Measurements from ENCODE around the gene OVOL1. TPM values are rescaled to one million over a fixed set of nuclear protein-coding genes. Genes with fewer than 3 reads are reported as not detected.

OVOL1 gene
- total RNA-seq, 4 donors from 2014 or later: 0.62 TPM; not detected in 3

- peaks cover 0 to 18% (median 6%) of the 10 kb centered on the region in 3 donors for H3K4me1 ChIP-seq
- no peak for TF ChIP-seq POLR2A (IDR thresholded peaks at IDR 0.05)
- no peak for TF ChIP-seq EP300 (IDR thresholded peaks at IDR 0.05)
- TF ChIP-seq, protein P1, sequence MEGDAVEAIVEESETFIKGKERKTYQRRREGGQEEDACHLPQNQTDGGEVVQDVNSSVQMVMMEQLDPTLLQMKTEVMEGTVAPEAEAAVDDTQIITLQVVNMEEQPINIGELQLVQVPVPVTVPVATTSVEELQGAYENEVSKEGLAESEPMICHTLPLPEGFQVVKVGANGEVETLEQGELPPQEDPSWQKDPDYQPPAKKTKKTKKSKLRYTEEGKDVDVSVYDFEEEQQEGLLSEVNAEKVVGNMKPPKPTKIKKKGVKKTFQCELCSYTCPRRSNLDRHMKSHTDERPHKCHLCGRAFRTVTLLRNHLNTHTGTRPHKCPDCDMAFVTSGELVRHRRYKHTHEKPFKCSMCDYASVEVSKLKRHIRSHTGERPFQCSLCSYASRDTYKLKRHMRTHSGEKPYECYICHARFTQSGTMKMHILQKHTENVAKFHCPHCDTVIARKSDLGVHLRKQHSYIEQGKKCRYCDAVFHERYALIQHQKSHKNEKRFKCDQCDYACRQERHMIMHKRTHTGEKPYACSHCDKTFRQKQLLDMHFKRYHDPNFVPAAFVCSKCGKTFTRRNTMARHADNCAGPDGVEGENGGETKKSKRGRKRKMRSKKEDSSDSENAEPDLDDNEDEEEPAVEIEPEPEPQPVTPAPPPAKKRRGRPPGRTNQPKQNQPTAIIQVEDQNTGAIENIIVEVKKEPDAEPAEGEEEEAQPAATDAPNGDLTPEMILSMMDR (IDR thresholded peaks at IDR 0.05): no peak
- no peak for TF ChIP-seq POLR2AphosphoS5 (IDR thresholded peaks at IDR 0.05)
- no CpG with 5 or more reads among the region's 13 CpGs for WGBS, 2 donors (ENCODE audit: low coverage in 1 of 2)
- H3K4me3 ChIP-seq: no peak overlapping the region
- H3K36me3 ChIP-seq: no peaks in the 10 kb centered on the region
- H3K27me3 ChIP-seq: peaks cover 91% of the 10 kb centered on the region
- no peak for ATAC-seq
- no peak overlapping the region for H3K27ac ChIP-seq
- no peaks in the 10 kb centered on the region for H3K9me3 ChIP-seq
These were observed 4.9 kb downstream of the OVOL1 start for GRCh38 chr11:65791719-65792213.

DNA sequence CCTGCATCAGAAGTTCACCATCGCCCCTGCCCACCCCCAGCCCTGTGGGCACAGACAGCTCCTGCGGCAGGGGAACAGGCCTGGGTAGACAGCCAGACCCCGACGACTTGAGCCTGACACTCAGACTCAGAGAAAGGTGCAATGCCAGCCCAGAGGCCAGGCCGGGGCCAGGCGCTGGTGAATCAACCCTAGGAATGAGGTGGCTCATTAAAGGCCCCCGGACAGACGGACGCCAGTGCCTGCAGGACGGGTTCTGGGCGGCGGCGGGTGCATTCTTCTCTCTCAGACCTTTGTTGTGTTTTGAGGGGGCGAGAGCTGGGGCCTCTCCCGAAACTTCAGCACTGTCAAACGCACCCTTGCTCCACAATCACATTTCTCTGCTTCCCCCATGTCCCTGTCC is 5.6 kb downstream of the OVOL1 start:
- ATAC-seq: no peak
- H3K4me1 ChIP-seq: peaks cover 0 to 11% (median 6%) of the 10 kb centered on the region in 3 donors
- no peak overlapping the region for H3K27ac ChIP-seq
- TF ChIP-seq, protein P1 (IDR thresholded peaks at IDR 0.05): no peak
- TF ChIP-seq POLR2AphosphoS5 (IDR thresholded peaks at IDR 0.05): no peak
- no peak for TF ChIP-seq EP300 (IDR thresholded peaks at IDR 0.05)
- no peak for TF ChIP-seq POLR2A (IDR thresholded peaks at IDR 0.05)
- WGBS, 2 donors (ENCODE audit: low coverage in 1 of 2): 67% methylated on average over 1 of the region's 16 CpGs; no CpG with 5 or more reads in 1 of the 2 donors
- H3K36me3 ChIP-seq: no peaks in the 10 kb centered on the region
- no peaks in the 10 kb centered on the region for H3K9me3 ChIP-seq
- H3K27me3 ChIP-seq: peaks cover 89% of the 10 kb centered on the region
- H3K4me3 ChIP-seq: no peak overlapping the region

GRCh38 chr11:65793144-65793581 is 6.3 kb downstream of the OVOL1 start:
- Histone ChIP-seq H3K4me3 (no peak overlapping the region), H3K27ac (no peak overlapping the region), H3K4me1 (peaks cover 0 to 4% (median under 1%) of the 10 kb centered on the region in 3 donors), H3K27me3 (peaks cover 89% of the 10 kb centered on the region), H3K9me3 (no peaks in the 10 kb centered on the region), H3K36me3 (no peaks in the 10 kb centered on the region)
- 40% methylated on average over 1 of the region's 16 CpGs; no CpG with 5 or more reads in 1 of the 2 donors for WGBS, 2 donors (ENCODE audit: low coverage in 1 of 2)
- TF ChIP-seq POLR2A (IDR thresholded peaks at IDR 0.05): no peak
- TF ChIP-seq, protein P1 (IDR thresholded peaks at IDR 0.05): no peak
- TF ChIP-seq EP300 (IDR thresholded peaks at IDR 0.05): no peak
- no peak for TF ChIP-seq POLR2AphosphoS5 (IDR thresholded peaks at IDR 0.05)
- no peak for ATAC-seq

- ATAC-seq: no peak
- no peak overlapping the region for H3K4me3 ChIP-seq
- whole genome bisulfite sequencing, 2 donors (ENCODE audit: low coverage in 1 of 2): no CpG with 5 or more reads among the region's 29 CpGs
These were observed 7.0 kb downstream of the OVOL1 start for GRCh38 chr11:65793625-65794400.

More at GRCh38 chr11:65793625-65794400, 7.0 kb downstream of the OVOL1 start:
- no peaks in the 10 kb centered on the region for H3K4me1 ChIP-seq
- no peak overlapping the region for H3K27ac ChIP-seq
- no peaks in the 10 kb centered on the region for H3K36me3 ChIP-seq
- TF ChIP-seq POLR2A (IDR thresholded peaks at IDR 0.05) (no peak), POLR2AphosphoS5 (IDR thresholded peaks at IDR 0.05) (no peak), EP300 (IDR thresholded peaks at IDR 0.05) (no peak)
- TF ChIP-seq, protein P1 (IDR thresholded peaks at IDR 0.05): no peak
- no peaks in the 10 kb centered on the region for H3K9me3 ChIP-seq
- peaks cover 89% of the 10 kb centered on the region for H3K27me3 ChIP-seq

All from gastroesophageal sphincter (tissue), 4 donors.